ENCODE measurements around the gene USP51.
"Not testable (repeated sequence)": the region's sequence is repeated elsewhere in the genome, so short reads cannot be mapped to it uniquely, and the experiment has no call there.

DNA sequence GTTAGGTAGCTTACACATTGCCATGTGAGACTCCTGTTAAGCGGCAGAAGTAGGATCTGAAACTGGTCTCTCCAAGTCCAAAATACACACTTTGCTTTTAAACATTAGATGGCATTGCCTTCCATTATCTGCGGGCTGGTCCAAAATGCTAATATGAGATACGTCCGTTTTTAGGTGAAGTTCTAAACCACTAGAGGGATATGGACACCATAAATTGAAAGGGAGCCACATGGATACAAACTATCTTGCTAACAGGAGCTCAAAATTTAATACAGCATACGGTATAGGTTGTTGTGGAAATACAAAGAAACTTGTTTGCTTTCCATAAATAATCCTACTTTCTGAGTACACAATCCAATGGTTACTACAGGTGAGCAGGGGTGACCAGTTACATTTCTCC lies 23.9 kb downstream of the USP51 start:
- TF ChIP-seq POLR2AphosphoS5 (IDR thresholded peaks at IDR 0.05), result not testable (repeated sequence)
- TF ChIP-seq, protein P1, sequence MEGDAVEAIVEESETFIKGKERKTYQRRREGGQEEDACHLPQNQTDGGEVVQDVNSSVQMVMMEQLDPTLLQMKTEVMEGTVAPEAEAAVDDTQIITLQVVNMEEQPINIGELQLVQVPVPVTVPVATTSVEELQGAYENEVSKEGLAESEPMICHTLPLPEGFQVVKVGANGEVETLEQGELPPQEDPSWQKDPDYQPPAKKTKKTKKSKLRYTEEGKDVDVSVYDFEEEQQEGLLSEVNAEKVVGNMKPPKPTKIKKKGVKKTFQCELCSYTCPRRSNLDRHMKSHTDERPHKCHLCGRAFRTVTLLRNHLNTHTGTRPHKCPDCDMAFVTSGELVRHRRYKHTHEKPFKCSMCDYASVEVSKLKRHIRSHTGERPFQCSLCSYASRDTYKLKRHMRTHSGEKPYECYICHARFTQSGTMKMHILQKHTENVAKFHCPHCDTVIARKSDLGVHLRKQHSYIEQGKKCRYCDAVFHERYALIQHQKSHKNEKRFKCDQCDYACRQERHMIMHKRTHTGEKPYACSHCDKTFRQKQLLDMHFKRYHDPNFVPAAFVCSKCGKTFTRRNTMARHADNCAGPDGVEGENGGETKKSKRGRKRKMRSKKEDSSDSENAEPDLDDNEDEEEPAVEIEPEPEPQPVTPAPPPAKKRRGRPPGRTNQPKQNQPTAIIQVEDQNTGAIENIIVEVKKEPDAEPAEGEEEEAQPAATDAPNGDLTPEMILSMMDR (IDR thresholded peaks at IDR 0.05), result not testable (repeated sequence)
